ENCODE data around the gene SPATA3. TPM values are rescaled to one million over a fixed set of nuclear protein-coding genes. Genes with fewer than 3 reads are reported as not detected.

The SPATA3 gene
- total RNA-seq, 1 experiment from 2014 or later, result not detected

DNA sequence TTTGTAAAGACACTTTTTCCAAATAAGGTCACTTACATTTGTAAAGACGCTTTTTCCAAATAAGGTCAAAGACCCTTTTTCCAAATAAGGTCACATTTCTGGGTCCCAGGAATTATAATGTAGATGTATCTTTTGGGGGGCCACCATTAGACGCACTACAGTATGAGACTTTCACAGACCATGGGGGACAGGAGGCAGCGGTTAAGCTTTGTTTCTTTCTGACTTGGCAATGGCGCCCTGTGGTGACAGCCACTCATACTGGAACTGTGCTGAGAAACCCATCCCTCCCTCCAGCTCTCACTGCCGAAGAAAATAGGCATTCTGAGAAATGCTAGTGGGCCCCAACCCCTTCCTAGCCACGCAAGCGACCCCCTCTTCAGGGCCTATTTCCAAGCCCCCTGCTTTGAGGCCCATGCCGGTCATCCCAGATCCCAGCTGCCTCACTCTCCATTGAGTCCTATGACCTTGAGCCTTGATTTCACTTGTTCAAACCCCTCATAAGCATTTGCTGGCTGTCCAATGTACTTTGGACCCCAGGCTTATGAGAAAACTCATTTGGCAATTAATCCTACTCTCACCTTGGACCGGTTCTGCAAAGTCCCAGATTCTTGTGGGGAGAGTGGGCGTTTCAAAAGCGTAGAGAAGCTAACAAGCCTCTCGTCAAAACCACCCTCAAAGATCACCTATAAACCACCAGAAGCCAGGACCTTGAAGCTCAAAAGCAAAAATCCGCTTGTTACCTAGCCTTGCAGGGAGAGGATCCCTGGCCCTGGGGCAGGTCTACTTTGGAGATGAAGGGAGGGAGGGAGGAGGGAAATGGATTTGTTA is 11.3 kb upstream of the SPATA3 start:
- H3K36me3 ChIP-seq (ENCODE audit: insufficient read depth, low read length), result no peaks in the 10 kb centered on the region
- no peak overlapping the region; the same call in 1 of the 2 replicates for H2AFZ ChIP-seq (ENCODE audit: low read length)
- H3K27ac ChIP-seq (ENCODE audit: low read length), result no peak overlapping the region
- peaks cover 10% of the 10 kb centered on the region for H3K4me1 ChIP-seq (ENCODE audit: low read length)
- H3K4me2 ChIP-seq (ENCODE audit: low read depth, low read length, poor library complexity, severe bottlenecking), result no peak overlapping the region
- H4K20me1 ChIP-seq (ENCODE audit: insufficient read depth, low read depth, low read length), result no peaks in the 10 kb centered on the region
- no peaks in the 10 kb centered on the region for H3K9me3 ChIP-seq (ENCODE audit: low read length)
- H3K9ac ChIP-seq (ENCODE audit: low read length), result no peak overlapping the region
- H3K27me3 ChIP-seq (ENCODE audit: low read length), result no peaks in the 10 kb centered on the region
- H3K79me2 ChIP-seq (ENCODE audit: low read length), result no peaks in the 10 kb centered on the region
- H3K4me3 ChIP-seq (ENCODE audit: low read length), result no peak overlapping the region
- no peaks in the 10 kb centered on the region for H3K9me2 ChIP-seq (replicated peaks; ENCODE audit: insufficient read depth, low read length)
- DNase-seq, result no peak

DNA sequence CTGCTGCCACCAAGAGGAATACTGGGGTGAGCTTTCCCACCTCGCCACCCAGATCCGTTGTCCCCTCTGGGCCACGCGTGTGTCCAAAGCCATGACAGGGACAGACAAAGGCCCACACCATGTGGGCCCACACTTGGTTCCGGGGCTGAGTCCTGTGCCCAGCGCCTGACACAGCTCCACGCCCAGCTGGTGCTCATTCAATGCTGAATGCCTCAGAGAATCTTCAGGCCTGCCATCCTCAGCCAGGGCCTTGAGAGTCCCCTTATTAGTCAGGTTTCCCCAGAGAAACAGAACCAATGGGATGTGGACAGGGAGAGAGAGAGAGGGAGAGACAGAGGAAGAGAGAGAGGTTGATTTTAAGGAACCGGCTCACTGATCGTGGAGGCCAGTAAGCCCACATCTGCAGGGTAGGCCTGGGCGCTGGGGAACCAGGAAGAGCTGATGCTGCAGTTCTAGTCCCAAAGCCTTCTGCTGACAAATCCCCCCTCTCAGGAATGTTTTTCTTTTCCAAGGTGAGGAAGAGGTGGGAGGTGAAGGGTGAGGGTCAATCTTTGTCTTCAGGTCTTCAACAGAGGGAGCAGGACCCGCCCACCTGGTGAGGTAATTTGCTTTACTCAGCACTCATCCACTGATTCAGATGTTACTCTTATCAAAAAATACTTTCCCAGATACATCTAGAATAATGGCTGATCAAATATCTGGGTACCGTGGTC is 10.2 kb upstream of the SPATA3 start:
- Histone ChIP-seq H3K79me2 (ENCODE audit: low read length) (no peaks in the 10 kb centered on the region), H4K20me1 (ENCODE audit: insufficient read depth, low read depth, low read length) (no peaks in the 10 kb centered on the region), H3K4me2 (ENCODE audit: low read depth, low read length, poor library complexity, severe bottlenecking) (no peak overlapping the region), H3K36me3 (ENCODE audit: insufficient read depth, low read length) (no peaks in the 10 kb centered on the region), H3K9me2 (replicated peaks; ENCODE audit: insufficient read depth, low read length) (no peaks in the 10 kb centered on the region), H3K4me3 (ENCODE audit: low read length) (no peak overlapping the region), H2AFZ (ENCODE audit: low read length) (no peak overlapping the region), H3K4me1 (ENCODE audit: low read length) (peaks cover 10% of the 10 kb centered on the region), H3K9me3 (ENCODE audit: low read length) (no peaks in the 10 kb centered on the region), H3K9ac (ENCODE audit: low read length) (no peak overlapping the region), H3K27me3 (ENCODE audit: low read length) (no peaks in the 10 kb centered on the region), H3K27ac (ENCODE audit: low read length) (no peak overlapping the region)
- no peak for DNase-seq

DNA sequence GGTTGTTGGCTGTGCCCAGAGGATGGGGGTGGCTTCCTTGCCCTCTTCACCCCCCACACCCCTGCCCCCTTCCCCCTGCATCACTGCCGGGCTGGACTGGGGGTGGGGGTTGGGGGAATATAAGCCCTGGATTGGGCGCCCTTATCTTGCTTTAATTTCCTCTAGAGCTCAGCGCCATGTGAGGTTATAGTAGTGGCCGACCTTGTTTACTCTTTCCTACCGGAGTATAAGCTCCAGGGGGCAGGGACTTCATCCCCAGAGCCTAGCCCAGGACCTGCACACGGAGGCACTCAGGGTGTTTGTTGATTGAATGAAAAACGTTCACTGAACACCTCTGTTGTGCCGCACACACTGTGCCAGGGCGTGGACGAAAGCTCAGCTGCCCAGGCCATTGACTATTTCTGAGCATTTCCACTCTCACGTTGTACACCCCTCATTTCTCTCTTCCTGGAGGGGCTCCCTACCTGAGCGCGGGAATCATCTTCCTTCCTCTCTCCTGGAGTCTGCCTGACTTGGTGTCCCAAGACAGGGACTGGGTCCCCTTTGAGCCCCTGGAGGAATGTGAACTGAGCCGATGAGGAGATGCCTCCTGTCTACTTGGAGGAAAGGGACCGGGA is 9.3 kb upstream of the SPATA3 start:
- no peak for DNase-seq
- Histone ChIP-seq H3K9me3 (ENCODE audit: low read length) (no peaks in the 10 kb centered on the region), H3K79me2 (ENCODE audit: low read length) (no peaks in the 10 kb centered on the region), H4K20me1 (ENCODE audit: insufficient read depth, low read depth, low read length) (no peaks in the 10 kb centered on the region), H3K27me3 (ENCODE audit: low read length) (no peaks in the 10 kb centered on the region), H3K36me3 (ENCODE audit: insufficient read depth, low read length) (no peaks in the 10 kb centered on the region), H2AFZ (ENCODE audit: low read length) (peak overlapping the region; percentile 95), H3K4me3 (ENCODE audit: low read length) (peak overlapping the region; percentile 80), H3K9ac (ENCODE audit: low read length) (peak overlapping the region; percentile 75), H3K9me2 (replicated peaks; ENCODE audit: insufficient read depth, low read length) (no peaks in the 10 kb centered on the region), H3K27ac (ENCODE audit: low read length) (no peak overlapping the region), H3K4me1 (ENCODE audit: low read length) (peaks cover 10% of the 10 kb centered on the region), H3K4me2 (ENCODE audit: low read depth, low read length, poor library complexity, severe bottlenecking) (peak overlapping the region; percentile 98)

DNA sequence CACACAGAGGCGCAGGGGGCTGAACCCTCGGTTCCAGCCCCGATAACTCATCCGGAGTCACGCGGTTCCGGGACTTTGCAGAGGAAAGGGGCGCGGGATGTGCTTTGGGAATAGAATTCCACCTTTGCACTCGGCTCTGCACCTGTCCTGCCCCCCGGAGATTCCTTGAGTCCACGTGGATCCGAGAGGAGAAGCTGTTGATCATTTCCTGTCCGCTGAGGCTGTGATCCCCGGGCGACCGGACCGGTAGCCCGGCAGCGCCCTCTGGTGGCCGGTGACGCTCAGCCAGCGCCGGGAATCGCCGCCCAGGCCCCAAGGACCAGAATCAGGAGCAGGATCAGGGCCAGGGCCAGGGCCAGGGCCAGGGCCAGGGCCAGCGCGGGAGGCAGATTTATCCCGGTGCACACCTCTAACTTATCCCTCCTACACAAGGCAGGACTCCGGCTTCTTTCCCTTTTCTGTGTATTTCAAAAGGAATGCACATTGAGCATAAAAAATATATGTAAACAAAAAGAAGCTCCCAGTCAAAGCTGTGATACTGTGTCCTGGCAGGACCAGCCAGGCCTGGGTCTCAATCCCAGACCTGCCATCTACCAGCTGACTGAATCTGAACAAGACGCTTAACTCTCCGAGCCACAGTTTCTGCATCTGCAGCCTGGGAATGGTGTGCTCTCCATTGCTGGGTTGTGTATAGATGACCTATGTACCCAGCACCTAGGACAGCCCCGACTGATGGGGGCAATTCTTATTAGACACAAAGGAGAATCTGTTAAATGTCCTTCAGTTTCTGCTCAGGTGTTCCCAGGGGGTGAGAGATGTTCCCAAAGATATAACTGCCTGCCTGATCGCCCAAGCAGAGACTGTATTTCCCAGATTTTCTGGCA is 8.5 kb upstream of the SPATA3 start:
- H3K27me3 ChIP-seq (ENCODE audit: low read length), result no peaks in the 10 kb centered on the region
- H3K9me3 ChIP-seq (ENCODE audit: low read length), result no peaks in the 10 kb centered on the region
- H3K4me1 ChIP-seq (ENCODE audit: low read length), result peaks cover 10% of the 10 kb centered on the region
- no peaks in the 10 kb centered on the region for H3K36me3 ChIP-seq (ENCODE audit: insufficient read depth, low read length)
- DNase-seq, result peak; percentile 90
- peak overlapping the region; percentile 80 for H3K4me3 ChIP-seq (ENCODE audit: low read length)
- H3K9ac ChIP-seq (ENCODE audit: low read length), result peak overlapping the region; percentile 75
- peak overlapping the region; percentile 95 for H2AFZ ChIP-seq (ENCODE audit: low read length)
- H3K4me2 ChIP-seq (ENCODE audit: low read depth, low read length, poor library complexity, severe bottlenecking), result peak overlapping the region; percentile 98
- no peak overlapping the region for H3K27ac ChIP-seq (ENCODE audit: low read length)
- no peaks in the 10 kb centered on the region for H3K9me2 ChIP-seq (replicated peaks; ENCODE audit: insufficient read depth, low read length)
- H3K79me2 ChIP-seq (ENCODE audit: low read length), result no peaks in the 10 kb centered on the region
- H4K20me1 ChIP-seq (ENCODE audit: insufficient read depth, low read depth, low read length), result no peaks in the 10 kb centered on the region

DNA sequence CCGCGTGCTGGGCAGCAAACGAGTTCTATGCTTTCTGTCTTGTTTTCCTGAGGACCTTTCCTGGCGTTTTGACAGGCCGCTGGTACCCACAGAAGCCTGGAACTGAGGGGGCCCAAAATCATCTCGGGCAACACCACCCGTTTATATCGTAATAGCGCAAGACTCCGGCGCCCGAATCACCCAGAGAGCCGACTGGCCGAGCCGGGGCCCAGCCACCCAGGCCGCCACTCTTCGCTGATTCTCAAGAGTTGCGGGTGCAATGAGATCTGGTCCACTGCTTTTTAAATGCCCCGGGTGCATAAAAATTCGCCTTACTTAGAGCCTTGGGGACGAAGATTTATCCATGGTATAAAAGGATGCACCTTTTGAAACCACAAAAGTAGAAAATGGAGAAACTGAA is 6.2 kb upstream of the SPATA3 start:
- H3K4me2 ChIP-seq (ENCODE audit: low read depth, low read length, poor library complexity, severe bottlenecking), result no peak overlapping the region
- no peak overlapping the region for H3K27ac ChIP-seq (ENCODE audit: low read length)
- no peak for DNase-seq
- no peaks in the 10 kb centered on the region for H4K20me1 ChIP-seq (ENCODE audit: insufficient read depth, low read depth, low read length)
- peaks cover 10% of the 10 kb centered on the region for H3K4me1 ChIP-seq (ENCODE audit: low read length)
- no peak overlapping the region for H2AFZ ChIP-seq (ENCODE audit: low read length)
- H3K9ac ChIP-seq (ENCODE audit: low read length), result no peak overlapping the region
- H3K36me3 ChIP-seq (ENCODE audit: insufficient read depth, low read length), result no peaks in the 10 kb centered on the region
- no peaks in the 10 kb centered on the region for H3K9me2 ChIP-seq (replicated peaks; ENCODE audit: insufficient read depth, low read length)
- no peaks in the 10 kb centered on the region for H3K9me3 ChIP-seq (ENCODE audit: low read length)
- H3K79me2 ChIP-seq (ENCODE audit: low read length), result no peaks in the 10 kb centered on the region
- no peak overlapping the region for H3K4me3 ChIP-seq (ENCODE audit: low read length)
- no peaks in the 10 kb centered on the region for H3K27me3 ChIP-seq (ENCODE audit: low read length)

DNA sequence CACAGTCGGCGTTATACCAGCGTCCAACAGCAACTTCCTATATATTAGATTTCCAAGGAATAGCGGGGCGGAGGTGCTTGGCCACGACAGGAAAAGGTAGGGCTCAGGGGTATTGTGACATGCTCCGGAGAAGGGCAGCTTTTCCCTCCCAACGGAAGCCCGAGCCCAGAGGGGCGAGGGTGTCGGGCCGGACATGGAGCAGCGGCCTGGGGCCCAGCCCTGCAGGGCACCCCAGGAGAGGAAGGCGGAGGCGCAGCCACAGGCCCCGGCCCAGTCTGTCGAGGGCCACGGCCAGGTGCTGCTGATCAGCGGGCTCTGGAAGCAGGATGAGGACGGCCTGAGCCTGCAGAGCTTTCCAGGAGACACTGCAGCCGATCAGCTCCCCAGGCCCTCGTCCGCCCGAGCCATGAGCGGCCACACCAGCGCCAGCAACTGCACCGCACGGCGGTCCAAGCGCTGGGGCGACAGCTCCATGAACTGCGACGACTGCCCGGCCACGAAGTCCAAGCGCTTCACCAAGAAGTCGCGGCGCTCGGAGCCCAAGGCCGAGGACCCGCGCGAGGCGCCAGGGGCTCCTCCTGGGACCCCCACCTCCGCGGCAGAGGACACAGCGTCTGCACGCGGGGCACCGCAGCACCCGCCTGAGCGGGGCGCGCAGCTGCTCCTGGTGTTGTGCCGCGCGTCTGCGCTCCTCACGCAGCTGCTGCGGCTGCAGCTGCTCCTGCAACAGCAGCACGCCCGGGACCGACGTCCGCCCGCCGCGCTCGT is 5.6 kb upstream of the SPATA3 start:
- H3K27me3 ChIP-seq (ENCODE audit: low read length), result no peaks in the 10 kb centered on the region
- H3K4me3 ChIP-seq (ENCODE audit: low read length), result no peak overlapping the region
- DNase-seq, result no peak
- no peaks in the 10 kb centered on the region for H4K20me1 ChIP-seq (ENCODE audit: insufficient read depth, low read depth, low read length)
- H3K27ac ChIP-seq (ENCODE audit: low read length), result no peak overlapping the region
- H3K4me2 ChIP-seq (ENCODE audit: low read depth, low read length, poor library complexity, severe bottlenecking), result no peak overlapping the region
- no peaks in the 10 kb centered on the region for H3K36me3 ChIP-seq (ENCODE audit: insufficient read depth, low read length)
- H3K9me3 ChIP-seq (ENCODE audit: low read length), result no peaks in the 10 kb centered on the region
- H3K79me2 ChIP-seq (ENCODE audit: low read length), result no peaks in the 10 kb centered on the region
- no peaks in the 10 kb centered on the region for H3K9me2 ChIP-seq (replicated peaks; ENCODE audit: insufficient read depth, low read length)
- no peak overlapping the region for H3K9ac ChIP-seq (ENCODE audit: low read length)
- H2AFZ ChIP-seq (ENCODE audit: low read length), result no peak overlapping the region
- peaks cover 10% of the 10 kb centered on the region for H3K4me1 ChIP-seq (ENCODE audit: low read length)

DNA sequence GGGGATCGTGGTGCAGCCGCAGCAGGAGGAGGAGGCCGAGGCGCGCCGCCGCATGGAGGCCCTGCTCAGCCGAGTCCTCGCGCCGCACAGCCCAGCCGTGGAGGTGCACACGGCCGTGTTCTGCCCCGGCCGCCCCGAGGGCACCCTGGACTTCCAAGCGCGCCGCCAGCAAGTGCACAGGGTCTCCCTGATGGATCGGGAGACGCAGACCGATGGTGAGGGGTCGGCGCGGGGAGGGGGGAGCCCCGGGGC is 5.1 kb upstream of the SPATA3 start:
- H3K79me2 ChIP-seq (ENCODE audit: low read length), result no peaks in the 10 kb centered on the region
- no peaks in the 10 kb centered on the region for H3K9me3 ChIP-seq (ENCODE audit: low read length)
- H3K4me1 ChIP-seq (ENCODE audit: low read length), result peaks cover 10% of the 10 kb centered on the region
- H3K36me3 ChIP-seq (ENCODE audit: insufficient read depth, low read length), result no peaks in the 10 kb centered on the region
- H2AFZ ChIP-seq (ENCODE audit: low read length), result no peak overlapping the region
- no peaks in the 10 kb centered on the region for H3K9me2 ChIP-seq (replicated peaks; ENCODE audit: insufficient read depth, low read length)
- no peak overlapping the region for H3K27ac ChIP-seq (ENCODE audit: low read length)
- no peaks in the 10 kb centered on the region for H3K27me3 ChIP-seq (ENCODE audit: low read length)
- no peaks in the 10 kb centered on the region for H4K20me1 ChIP-seq (ENCODE audit: insufficient read depth, low read depth, low read length)
- H3K4me3 ChIP-seq (ENCODE audit: low read length), result no peak overlapping the region
- H3K4me2 ChIP-seq (ENCODE audit: low read depth, low read length, poor library complexity, severe bottlenecking), result no peak overlapping the region
- DNase-seq, result no peak
- no peak overlapping the region for H3K9ac ChIP-seq (ENCODE audit: low read length)

All from Karpas-422 (cell line).